Neural cell (in vitro differentiated cells): ENCODE results near the gene DOK6. TPM values are rescaled to one million over a fixed set of nuclear protein-coding genes. Genes with fewer than 3 reads are reported as not detected.
"Not testable (repeated sequence)": the region's sequence is repeated elsewhere in the genome, so short reads cannot be mapped to it uniquely, and the experiment has no call there.

Experiments
- H2AFZ ChIP-seq: fragments of 200-600, 300-800 bp; sonication (generic), shearing (Covaris generic); 2 replicates; pipeline ENCODE4 v1.6.0; 2014; ENCODE audit warnings: low read depth, mild to moderate bottlenecking, antibody characterized with exemption, low read length, moderate library complexity
- H3F3A ChIP-seq: fragments of 200-600 bp; shearing (Covaris generic); 2 replicates; pipeline ENCODE4 v1.6.1; 2016; ENCODE audit warnings: mild to moderate bottlenecking, moderate library complexity, mixed read lengths, antibody characterized with exemption, low read length; ENCODE audit not compliant: insufficient read depth, poor library complexity, severe bottlenecking
- H3K27ac ChIP-seq: fragments of 200-600, 300-800 bp; sonication (generic), shearing (Covaris generic); 2 replicates; pipeline ENCODE4 v1.5.1; 2014; ENCODE audit warnings: mild to moderate bottlenecking, low read length, moderate library complexity
- H3K27me3 ChIP-seq: fragments of 300-800, 200-600 bp; sonication (generic), shearing (Covaris generic); 2 replicates; pipeline ENCODE4 v1.6.0; 2014; ENCODE audit warnings: mild to moderate bottlenecking, low read depth, low read length, moderate library complexity; ENCODE audit not compliant: insufficient read depth
- H3K36me3 ChIP-seq: fragments of 300-800, 200-600 bp; sonication (generic), shearing (Covaris generic); 2 replicates; pipeline ENCODE4 v1.5.1; 2014; ENCODE audit warnings: mild to moderate bottlenecking, antibody characterized with exemption, low read length, moderate library complexity; ENCODE audit not compliant: insufficient read depth
- H3K4me2 ChIP-seq: fragments of 300-800, 200-600 bp; sonication (generic), shearing (Covaris generic); 2 replicates; pipeline ENCODE4 v1.6.0; 2014; ENCODE audit warnings: mild to moderate bottlenecking, low read length
- H3K4me3 ChIP-seq: fragments of 300-800, 200-600 bp; sonication (generic), shearing (Covaris generic); 2 replicates; pipeline ENCODE4 v1.5.1; 2014; ENCODE audit warnings: mild to moderate bottlenecking, low read length, moderate library complexity
- H3K79me2 ChIP-seq: fragments of 200-600 bp; shearing (Covaris generic); replicated peaks from 2 replicates; pipeline ENCODE4 v1.6.0; 2014; ENCODE audit warnings: mild to moderate bottlenecking, low read length, moderate library complexity; ENCODE audit not compliant: insufficient read depth
- H3K9ac ChIP-seq: fragments of 300-800, 200-600 bp; sonication (generic), shearing (Covaris generic); 2 replicates; pipeline ENCODE4 v1.6.1; 2016; ENCODE audit warnings: mild to moderate bottlenecking, low read length, mixed read lengths
- H3K9me2 ChIP-seq: fragments of 200-600 bp; shearing (Covaris generic); 2 replicates; pipeline ENCODE4 v1.6.1; 2016; ENCODE audit warnings: mild to moderate bottlenecking, low read length, mixed read lengths; ENCODE audit not compliant: insufficient read depth
- H3K9me3 ChIP-seq: fragments of 200-600, 300-800 bp; sonication (generic), shearing (Covaris generic); 2 replicates; pipeline ENCODE4 v1.6.1; 2016; ENCODE audit warnings: mild to moderate bottlenecking, mixed run types, low read length, moderate library complexity, mixed read lengths
- H4K20me1 ChIP-seq: fragments of 200-600 bp; shearing (Covaris generic); 2 replicates; pipeline ENCODE4 v1.6.1; 2016; ENCODE audit warnings: mild to moderate bottlenecking, mixed run types; ENCODE audit not compliant: insufficient read depth
- CTCF ChIP-seq: fragments of 450-650 bp; IDR thresholded peaks from 2 replicates; pipeline ENCODE4 v1.5.1; 2014; ENCODE audit warnings: antibody characterized with exemption, mild to moderate bottlenecking, moderate library complexity; ENCODE audit not compliant: poor library complexity, severe bottlenecking
- EP300 ChIP-seq: fragments of 450-650 bp; conservative IDR thresholded peaks from 2 replicates; pipeline ENCODE4 v1.6.1; 2014; ENCODE audit warnings: antibody characterized with exemption, mild to moderate bottlenecking, moderate library complexity; ENCODE audit not compliant: poor library complexity, severe bottlenecking
- EZH2 ChIP-seq: fragments of 200-600, 300-800 bp; shearing (Covaris generic), sonication (generic); IDR thresholded peaks from 2 replicates; pipeline ENCODE4 v1.6.1; 2014; ENCODE audit warnings: antibody characterized with exemption, low read length, borderline replicate concordance, mild to moderate bottlenecking; ENCODE audit not compliant: insufficient read depth, poor library complexity, severe bottlenecking
- MXI1 ChIP-seq: fragments of 450-650 bp; conservative IDR thresholded peaks from 2 replicates; pipeline ENCODE4 v1.6.1; 2014; ENCODE audit warnings: antibody characterized with exemption, mild to moderate bottlenecking; ENCODE audit not compliant: poor library complexity, severe bottlenecking
- POLR2AphosphoS5 ChIP-seq: IDR thresholded peaks from 2 replicates; pipeline ENCODE4 v1.6.1; 2012
- RAD21 ChIP-seq: fragments of 450-650 bp; conservative IDR thresholded peaks from 2 replicates; pipeline ENCODE4 v1.6.1; 2014; ENCODE audit warnings: antibody characterized with exemption, mild to moderate bottlenecking, moderate library complexity
- SMC3 ChIP-seq: fragments of 450-650 bp; conservative IDR thresholded peaks from 2 replicates; pipeline ENCODE4 v1.6.1; 2014; ENCODE audit warnings: antibody characterized with exemption, mild to moderate bottlenecking, moderate library complexity; ENCODE audit not compliant: poor library complexity
- TAF1 ChIP-seq: IDR thresholded peaks from 2 replicates; pipeline ENCODE4 v1.6.1; 2012; ENCODE audit warnings: low read depth
- polyA plus RNA-seq: library from polyadenylated mRNA; depleted of rRNA; stranded (reverse); fragments of >200 nt; gene quantifications from 2 replicates; pipeline ENCODE4 v1.2.3, GENCODE V29; 2014
- TF ChIP-seq, protein P1 (sequence below): IDR thresholded peaks from 2 replicates; pipeline ENCODE4 v1.6.1; 2012; ENCODE audit warnings: borderline replicate concordance

DOK6 gene
- polyA plus RNA-seq, 1 donor from 2014 or later = 9.7 TPM

DNA sequence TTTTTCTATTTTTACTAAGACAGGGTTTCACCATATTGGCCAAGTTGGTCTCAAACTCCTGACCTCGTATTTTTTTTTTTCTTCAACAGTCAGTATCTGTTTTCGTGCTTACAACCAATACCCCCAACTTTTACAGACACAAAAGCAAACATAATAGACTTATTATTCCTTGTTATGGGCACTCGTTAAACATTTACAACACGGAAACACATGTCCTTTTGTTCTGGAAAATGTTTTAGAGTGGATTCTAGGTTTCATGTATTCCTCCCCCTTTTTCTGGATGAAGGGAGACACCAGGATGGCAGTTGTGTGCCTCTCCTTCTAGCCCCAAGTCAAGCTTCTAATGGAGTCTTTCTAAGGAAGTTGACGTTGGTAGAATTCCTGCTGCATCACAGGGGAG is 458.2 kb downstream of the DOK6 start:
- Histone ChIP-seq H3K9me3 (no peaks in the 10 kb centered on the region), H3K4me3 (no peak overlapping the region), H3K27ac (no peak overlapping the region), H3K27me3 (no peaks in the 10 kb centered on the region), H3K79me2 (no peaks in the 10 kb centered on the region), H3K9me2 (no peaks in the 10 kb centered on the region), H3K9ac (no peak overlapping the region), H4K20me1 (no peaks in the 10 kb centered on the region), H3K36me3 (no peaks in the 10 kb centered on the region), H3F3A (no peaks in the 10 kb centered on the region), H2AFZ (no peak overlapping the region), H3K4me2 (no peak overlapping the region)
- no peak for TF ChIP-seq SMC3
- TF ChIP-seq EZH2 = no peak
- no peak for TF ChIP-seq RAD21
- TF ChIP-seq, protein P1, sequence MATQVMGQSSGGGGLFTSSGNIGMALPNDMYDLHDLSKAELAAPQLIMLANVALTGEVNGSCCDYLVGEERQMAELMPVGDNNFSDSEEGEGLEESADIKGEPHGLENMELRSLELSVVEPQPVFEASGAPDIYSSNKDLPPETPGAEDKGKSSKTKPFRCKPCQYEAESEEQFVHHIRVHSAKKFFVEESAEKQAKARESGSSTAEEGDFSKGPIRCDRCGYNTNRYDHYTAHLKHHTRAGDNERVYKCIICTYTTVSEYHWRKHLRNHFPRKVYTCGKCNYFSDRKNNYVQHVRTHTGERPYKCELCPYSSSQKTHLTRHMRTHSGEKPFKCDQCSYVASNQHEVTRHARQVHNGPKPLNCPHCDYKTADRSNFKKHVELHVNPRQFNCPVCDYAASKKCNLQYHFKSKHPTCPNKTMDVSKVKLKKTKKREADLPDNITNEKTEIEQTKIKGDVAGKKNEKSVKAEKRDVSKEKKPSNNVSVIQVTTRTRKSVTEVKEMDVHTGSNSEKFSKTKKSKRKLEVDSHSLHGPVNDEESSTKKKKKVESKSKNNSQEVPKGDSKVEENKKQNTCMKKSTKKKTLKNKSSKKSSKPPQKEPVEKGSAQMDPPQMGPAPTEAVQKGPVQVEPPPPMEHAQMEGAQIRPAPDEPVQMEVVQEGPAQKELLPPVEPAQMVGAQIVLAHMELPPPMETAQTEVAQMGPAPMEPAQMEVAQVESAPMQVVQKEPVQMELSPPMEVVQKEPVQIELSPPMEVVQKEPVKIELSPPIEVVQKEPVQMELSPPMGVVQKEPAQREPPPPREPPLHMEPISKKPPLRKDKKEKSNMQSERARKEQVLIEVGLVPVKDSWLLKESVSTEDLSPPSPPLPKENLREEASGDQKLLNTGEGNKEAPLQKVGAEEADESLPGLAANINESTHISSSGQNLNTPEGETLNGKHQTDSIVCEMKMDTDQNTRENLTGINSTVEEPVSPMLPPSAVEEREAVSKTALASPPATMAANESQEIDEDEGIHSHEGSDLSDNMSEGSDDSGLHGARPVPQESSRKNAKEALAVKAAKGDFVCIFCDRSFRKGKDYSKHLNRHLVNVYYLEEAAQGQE = no peak
- no peak for TF ChIP-seq CTCF
- TF ChIP-seq MXI1 = no peak
- no peak for TF ChIP-seq TAF1
- TF ChIP-seq EP300 = no peak
- TF ChIP-seq POLR2AphosphoS5 = no peak

- H3K36me3 ChIP-seq, H3K27me3 ChIP-seq, H4K20me1 ChIP-seq, H3K27ac ChIP-seq, H3K9me3 ChIP-seq, H3F3A ChIP-seq, H2AFZ ChIP-seq, H3K4me3 ChIP-seq, H3K4me2 ChIP-seq, H3K79me2 ChIP-seq, H3K9ac ChIP-seq, H3K9me2 ChIP-seq: not testable (repeated sequence)
Measured at GRCh38 chr18:69864802-69865201, 464.1 kb downstream of the DOK6 start.

DNA sequence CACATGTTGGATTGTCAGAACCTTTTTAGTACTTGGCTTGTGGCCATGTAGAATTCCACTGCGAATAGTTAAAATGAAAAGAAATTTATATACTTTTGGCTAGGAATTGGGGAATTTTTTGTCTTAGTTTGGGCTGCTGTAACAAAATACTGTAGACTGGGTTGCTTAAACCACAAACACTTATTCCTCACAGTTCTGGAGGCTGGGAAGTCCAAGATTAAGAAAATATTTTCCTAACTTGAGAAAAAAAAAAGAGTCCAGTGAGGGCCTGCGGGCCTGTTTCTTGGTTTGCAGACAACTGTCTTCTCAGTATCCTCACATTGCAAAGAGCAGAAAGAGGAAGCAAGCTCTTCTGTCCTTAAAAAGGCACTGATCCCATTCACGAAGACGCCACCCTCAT is 465.1 kb downstream of the DOK6 start:
- no peaks in the 10 kb centered on the region for H3F3A ChIP-seq
- no peaks in the 10 kb centered on the region for H4K20me1 ChIP-seq
- no peaks in the 10 kb centered on the region for H3K9me3 ChIP-seq
- H3K27ac ChIP-seq = no peak overlapping the region
- no peak for TF ChIP-seq RAD21
- no peak overlapping the region for H3K4me2 ChIP-seq
- no peaks in the 10 kb centered on the region for H3K36me3 ChIP-seq
- H3K27me3 ChIP-seq = no peaks in the 10 kb centered on the region
- no peak overlapping the region for H3K9ac ChIP-seq
- no peak overlapping the region for H3K4me3 ChIP-seq
- H3K9me2 ChIP-seq = no peaks in the 10 kb centered on the region
- no peak overlapping the region for H2AFZ ChIP-seq
- no peaks in the 10 kb centered on the region for H3K79me2 ChIP-seq
